NCI-H2107 (cell line): Measurements from ENCODE around the gene ADAMTSL1.

Experiments used
- DNase-seq: peaks from one replicate; lab custom pipeline; 2025; lab: John Stamatoyannopoulos, UW

The ADAMTSL1 gene, protein sequence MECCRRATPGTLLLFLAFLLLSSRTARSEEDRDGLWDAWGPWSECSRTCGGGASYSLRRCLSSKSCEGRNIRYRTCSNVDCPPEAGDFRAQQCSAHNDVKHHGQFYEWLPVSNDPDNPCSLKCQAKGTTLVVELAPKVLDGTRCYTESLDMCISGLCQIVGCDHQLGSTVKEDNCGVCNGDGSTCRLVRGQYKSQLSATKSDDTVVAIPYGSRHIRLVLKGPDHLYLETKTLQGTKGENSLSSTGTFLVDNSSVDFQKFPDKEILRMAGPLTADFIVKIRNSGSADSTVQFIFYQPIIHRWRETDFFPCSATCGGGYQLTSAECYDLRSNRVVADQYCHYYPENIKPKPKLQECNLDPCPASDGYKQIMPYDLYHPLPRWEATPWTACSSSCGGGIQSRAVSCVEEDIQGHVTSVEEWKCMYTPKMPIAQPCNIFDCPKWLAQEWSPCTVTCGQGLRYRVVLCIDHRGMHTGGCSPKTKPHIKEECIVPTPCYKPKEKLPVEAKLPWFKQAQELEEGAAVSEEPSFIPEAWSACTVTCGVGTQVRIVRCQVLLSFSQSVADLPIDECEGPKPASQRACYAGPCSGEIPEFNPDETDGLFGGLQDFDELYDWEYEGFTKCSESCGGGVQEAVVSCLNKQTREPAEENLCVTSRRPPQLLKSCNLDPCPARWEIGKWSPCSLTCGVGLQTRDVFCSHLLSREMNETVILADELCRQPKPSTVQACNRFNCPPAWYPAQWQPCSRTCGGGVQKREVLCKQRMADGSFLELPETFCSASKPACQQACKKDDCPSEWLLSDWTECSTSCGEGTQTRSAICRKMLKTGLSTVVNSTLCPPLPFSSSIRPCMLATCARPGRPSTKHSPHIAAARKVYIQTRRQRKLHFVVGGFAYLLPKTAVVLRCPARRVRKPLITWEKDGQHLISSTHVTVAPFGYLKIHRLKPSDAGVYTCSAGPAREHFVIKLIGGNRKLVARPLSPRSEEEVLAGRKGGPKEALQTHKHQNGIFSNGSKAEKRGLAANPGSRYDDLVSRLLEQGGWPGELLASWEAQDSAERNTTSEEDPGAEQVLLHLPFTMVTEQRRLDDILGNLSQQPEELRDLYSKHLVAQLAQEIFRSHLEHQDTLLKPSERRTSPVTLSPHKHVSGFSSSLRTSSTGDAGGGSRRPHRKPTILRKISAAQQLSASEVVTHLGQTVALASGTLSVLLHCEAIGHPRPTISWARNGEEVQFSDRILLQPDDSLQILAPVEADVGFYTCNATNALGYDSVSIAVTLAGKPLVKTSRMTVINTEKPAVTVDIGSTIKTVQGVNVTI (N-terminal part only)

DNA sequence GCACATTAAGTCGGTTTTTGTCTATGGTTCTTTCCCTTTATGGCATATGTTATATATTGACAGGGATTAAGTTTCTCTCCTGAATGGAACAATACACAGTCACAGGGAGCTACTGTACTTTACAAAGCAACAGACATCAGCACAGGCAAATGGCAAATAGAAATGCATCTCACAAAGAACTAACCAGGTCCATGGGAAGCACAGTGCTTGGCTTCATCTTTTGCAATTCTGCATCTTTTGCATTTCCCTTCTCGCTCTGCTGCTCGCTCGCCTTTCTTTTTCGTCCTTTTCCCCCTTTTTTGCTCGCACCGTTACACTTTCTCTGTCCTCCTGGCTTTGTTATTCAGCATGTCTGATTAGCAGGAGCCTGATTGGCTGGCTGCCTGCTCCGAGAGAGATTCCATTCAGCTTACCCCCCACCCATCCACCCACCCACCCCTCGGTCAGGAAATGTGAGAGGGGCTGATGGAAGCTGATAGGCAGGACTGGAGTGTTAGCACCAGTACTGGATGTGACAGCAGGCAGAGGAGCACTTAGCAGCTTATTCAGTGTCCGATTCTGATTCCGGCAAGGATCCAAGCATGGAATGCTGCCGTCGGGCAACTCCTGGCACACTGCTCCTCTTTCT is at the start of gene ADAMTSL1:
Gene ADAMTSL1 (plus strand): TSS at position 502 of the 628 bp plus-strand sequence. CDS start 80 bp downstream, at position 582.
- DNase-seq, result peak; percentile 16

DNA sequence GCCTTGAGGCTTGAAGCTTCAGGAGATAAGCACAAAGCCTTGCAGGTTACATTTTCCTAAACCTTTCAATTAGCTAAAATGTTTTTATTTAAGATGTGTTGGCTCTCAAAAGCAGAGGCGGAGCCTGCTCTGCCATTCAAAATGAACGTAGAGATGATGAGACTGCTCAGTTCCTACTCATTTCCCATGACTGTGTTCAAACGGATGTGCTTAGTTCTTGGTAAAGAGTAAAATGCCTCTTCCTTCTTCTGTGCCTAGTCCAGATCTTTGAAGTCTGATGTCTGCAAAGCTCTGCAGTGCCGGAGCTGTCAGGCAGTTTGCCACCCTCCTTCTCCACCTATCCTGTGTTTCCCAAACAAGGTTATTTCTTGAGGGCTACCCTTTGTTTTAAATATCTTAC is 46.3 kb upstream of the ADAMTSL1 start:
- no peak for DNase-seq

DNA sequence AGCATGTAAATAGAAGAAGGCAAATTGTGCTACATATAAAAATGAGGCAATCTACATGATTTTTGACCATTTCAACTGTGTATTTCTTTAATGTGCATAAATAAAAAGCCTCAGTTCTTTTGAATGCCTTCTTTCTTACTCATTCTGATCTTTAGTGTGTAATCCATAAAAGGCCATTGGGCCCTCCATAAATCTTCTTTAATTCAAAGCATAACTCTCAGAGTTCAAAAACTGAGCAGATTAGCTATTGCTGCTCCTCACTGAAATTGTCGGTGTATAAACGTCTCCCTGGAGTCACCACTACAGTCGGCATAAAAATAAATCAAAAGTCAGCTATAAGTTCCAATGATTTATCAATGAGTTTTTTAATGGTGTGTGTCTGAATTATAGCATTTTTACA is 45.3 kb upstream of the ADAMTSL1 start:
- DNase-seq, result no peak

DNA sequence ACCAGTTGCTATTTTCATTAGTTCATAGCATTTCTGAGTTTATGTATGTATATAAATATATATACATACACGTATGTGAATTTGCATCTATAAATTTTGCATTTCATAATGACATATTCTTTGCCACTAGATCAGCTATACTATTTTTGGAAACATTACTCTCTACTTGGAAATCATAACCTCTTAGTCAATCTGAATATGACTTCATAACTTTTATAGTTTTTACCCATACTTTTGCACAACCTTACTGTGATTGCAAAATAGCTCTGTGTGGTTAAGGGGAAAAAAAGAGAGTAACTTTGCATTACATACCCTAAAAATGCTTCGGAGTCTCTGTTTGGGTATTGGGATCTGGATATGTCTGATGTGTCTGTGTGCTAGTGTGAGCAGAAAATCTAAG is 44.9 kb upstream of the ADAMTSL1 start:
- DNase-seq, result no peak

DNA sequence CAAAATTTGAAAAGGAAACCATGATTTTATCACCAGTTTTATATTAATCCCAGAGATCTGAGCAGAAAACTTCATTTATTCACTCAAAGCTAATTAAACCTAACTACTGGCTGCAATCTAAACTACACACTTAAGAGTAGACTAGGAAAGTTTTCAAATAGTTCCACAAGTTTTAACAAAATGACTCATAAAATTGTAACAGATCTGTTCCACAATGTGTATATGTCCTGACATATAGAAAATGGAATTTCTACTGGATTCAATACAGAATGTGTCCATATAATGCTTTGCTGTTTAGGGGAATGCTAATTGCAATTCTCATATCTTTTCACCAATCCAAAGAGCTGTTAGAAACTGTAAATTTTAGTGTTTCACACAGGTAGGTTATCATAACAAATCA is 40.3 kb upstream of the ADAMTSL1 start:
- DNase-seq, result no peak

DNA sequence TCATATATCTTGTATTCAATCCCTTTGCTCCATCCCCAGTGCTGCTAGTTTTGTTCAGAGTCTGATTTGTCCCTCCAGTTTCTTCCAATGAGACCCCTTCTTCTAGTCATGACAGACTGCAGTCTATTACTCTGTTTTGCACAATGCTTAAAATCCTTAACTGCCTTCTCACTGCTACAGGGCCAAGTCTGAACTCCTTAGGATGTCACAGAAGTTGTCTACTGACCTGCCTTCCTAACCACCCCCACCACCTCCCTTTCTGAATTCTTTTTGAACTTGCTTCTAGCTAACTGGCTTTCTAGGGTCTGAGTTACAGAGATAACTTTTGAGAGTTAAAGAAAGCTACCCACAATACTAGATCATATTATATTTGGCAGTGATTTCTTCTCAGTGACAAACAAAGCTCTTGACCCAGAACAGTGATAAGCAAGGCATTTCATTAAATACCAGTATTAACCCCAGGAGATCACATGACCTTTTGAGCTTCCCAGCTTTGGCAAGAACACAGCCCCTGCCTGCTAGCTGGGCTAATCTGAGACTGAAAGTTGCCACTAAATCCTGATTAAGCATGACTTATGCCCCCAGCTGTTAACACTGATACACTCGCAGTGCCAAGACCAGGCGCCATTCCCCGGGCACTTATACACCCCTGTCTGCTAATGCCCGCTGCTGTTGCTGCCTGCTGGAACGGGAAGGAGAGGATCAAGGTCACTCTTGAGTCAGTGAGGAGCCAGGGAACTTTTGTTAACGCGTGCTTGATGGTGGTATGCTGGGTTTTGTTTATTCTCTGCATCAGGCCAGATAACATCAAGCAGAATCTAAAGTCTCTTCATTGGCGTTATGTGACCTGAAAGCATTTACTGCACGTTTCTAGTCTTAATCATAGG is 36.4 kb upstream of the ADAMTSL1 start:
- DNase-seq, result no peak

DNA sequence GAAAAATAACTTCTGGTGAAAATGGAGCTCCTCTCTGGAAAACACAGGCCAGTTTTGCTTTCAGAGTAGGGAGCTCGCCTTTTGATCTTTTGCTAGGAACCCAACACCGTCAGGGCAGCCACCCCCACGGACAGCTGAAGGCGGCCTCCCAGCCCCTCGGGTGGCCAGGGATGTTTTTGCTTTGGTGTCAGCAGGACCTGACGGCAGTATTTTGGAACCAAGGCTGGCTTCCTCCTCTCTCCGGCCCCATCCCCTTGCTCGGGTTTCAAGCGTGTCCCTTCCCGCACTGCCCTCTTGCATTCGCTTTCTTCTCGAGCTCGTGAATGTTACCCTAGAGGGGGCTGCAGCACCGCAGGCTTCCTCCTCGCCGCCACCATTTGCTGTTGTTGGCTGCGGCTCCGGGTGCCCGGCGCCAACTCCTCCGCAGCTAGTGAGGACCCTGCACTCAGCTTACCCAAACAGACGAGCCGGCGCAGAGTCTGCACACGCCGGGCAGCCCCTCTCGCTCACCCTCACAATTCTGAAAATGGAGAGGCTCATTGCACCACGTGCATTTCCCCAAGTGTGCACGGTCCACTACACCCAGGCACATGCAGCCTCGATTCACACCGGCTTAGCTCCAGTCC is 35.5 kb upstream of the ADAMTSL1 start:
- no peak for DNase-seq

DNA sequence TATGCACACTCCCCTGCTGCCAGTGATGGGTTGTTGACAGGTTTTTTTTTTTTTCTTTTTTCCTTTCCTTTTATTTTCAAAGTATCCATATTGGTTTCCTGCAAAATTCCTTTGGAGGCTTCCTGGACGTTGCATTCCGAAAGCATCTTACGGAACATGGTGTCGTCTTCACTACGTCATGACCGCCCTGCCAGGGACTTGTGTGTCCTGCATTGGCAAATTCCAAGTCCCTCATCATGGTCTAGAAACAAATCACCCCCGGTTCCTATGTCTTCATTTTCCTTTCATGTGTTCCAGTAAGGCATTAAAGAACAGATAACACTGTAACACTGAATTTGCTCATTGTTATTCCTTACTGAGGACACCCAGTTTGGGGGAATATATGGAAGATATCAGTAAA is 35.0 kb upstream of the ADAMTSL1 start:
- DNase-seq, result no peak

DNA sequence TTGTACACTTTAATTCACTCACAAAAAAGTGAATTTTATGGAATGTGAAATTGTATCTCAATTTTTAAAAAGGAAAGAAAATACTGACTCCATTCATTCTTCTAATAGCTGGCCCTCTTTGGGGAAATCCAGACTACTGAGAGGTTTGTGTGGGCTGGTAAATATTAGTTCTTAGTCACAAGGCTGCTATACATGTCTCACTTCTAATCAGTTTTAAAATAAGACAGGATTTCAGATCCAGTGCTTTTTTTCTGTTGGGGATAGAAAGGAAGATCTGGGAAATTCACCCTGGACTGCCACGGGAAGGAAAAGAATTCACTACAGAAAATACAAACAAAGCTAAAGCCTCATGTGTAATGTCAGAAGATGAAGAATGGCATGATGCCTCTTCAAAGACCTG is 32.7 kb upstream of the ADAMTSL1 start:
- no peak for DNase-seq

DNA sequence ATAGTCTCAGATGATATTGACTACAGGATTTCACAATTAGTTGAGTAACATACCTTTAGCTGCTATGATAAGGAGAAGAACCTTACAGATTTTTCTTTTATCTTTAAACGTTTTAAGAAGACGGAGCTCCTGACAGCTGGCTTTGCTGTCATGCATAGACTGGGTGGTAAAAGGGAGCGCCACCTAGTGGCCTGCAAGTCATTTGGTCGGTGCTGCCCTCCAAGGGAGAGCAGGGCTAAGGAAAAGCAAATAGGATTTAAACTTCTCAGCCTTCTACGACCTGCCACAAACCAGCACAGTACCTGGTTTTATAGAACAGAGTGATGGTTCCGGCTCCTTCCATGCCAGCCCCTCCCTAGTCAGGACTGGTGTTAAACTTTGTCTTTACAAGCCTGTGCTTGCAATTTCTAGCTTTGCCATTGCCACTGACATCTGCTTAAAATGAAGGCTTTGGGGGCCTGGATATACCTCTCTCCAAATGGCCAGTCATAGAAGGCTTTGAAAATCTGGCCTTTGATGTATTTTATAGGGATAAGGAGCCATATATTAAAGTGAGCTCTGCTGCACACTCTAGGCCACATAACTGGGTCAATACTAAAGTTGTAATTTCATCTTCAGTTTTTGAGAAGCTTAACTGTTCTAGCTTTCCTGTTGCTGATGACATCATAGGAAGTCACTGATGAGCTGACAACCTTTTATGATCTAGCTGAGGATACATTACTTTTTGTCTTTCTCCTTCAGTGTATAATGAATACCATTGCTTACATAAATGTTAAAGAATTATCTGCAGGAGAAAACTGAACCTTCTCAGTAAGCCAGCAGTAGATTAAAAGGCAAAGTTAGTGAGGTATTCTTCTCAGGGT is 31.1 kb upstream of the ADAMTSL1 start:
- DNase-seq, result peak; percentile 48

DNA sequence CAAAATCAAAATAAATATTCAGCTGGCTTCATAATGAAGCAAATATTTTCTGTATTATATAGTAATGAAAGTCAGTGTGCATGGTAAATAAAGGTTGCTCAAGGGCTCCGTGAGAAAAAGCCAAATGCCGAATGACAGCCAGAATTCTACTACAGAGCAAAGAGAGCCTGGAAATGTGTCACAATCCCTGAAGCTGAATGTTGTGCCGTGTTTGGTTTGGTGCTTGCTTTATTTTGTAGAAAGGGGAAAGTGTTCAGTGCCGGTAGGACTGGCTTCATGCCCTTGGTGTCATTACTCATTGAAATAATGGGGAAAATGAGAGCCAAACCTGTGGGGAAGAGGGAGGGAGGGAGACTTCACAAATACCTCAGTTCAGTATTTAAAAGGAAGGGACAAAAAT is 26.8 kb upstream of the ADAMTSL1 start:
- no peak for DNase-seq

DNA sequence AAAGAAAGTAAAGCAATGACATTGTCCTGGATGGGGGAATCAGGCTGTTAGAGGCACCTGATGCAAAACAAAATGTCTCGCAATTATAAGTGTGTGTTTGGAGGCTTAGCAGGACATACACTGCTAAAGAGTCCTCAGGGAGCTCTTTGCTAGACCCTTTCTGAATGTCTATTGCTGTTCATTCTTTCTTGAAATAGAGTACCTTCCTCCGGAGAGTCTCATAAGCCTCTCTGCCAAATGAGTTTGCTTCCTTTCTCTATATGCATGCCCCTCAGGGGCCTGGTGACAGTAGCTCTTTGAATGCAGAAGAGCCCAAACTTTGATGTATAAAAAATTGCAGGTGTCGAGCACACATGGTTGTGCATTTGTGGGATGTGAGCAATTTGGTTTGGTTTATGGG is 26.4 kb upstream of the ADAMTSL1 start:
- DNase-seq, result no peak

DNA sequence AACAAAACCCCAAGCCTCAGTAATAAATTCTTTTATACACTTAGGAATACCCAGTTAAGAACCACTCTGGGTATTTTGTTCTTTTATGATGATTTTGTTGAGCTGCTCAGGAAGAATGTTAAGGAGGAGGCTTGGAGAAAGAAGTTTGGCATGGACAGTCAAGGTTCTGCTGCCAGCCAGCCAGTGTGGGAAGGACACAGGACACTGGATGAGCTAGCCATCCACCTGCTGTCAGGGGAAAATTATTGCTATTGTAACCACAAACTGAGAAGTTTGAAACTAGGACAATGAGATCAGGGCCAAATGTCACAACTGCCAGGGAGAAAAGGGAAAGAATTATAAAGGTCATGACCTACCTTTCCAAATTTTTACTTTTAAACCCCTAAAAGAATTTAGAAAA is 25.9 kb upstream of the ADAMTSL1 start:
- DNase-seq, result no peak

DNA sequence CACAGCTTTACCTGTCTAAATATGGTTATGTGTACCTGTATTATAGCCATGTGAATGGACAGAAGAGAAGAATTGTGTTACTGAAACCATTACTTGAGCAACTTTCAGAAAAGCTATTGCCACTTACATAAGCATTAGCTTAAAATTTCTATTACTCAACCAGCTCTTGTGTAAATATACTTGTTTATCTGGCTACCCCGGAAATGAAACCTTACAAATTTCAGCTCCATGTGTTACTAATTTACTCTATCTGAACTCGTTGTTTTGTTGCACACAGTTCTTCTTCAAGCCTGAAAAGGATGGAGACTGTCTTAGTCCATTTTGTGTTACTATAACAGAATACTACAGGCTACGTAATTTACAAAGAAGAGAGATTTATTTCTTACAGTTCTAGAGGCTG is 22.5 kb upstream of the ADAMTSL1 start:
- no peak for DNase-seq

DNA sequence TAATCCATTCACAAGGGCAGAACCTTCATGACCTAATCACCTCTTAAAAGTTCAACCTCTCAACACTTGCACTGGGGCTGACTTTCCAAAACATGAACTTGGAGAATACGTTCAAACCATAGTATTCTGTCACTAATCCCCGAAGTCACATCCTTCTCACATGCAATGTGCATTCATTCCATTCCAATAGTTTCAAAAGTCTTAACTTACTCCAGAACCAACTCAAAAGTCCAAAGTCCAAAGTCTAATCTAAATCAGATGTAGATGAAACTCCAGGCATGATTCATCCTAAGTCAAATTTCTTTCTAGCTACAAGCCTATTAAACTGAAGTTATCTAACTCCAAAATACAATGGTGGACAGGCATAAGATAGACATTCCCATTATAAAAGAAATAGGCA is 21.7 kb upstream of the ADAMTSL1 start:
- no peak for DNase-seq

DNA sequence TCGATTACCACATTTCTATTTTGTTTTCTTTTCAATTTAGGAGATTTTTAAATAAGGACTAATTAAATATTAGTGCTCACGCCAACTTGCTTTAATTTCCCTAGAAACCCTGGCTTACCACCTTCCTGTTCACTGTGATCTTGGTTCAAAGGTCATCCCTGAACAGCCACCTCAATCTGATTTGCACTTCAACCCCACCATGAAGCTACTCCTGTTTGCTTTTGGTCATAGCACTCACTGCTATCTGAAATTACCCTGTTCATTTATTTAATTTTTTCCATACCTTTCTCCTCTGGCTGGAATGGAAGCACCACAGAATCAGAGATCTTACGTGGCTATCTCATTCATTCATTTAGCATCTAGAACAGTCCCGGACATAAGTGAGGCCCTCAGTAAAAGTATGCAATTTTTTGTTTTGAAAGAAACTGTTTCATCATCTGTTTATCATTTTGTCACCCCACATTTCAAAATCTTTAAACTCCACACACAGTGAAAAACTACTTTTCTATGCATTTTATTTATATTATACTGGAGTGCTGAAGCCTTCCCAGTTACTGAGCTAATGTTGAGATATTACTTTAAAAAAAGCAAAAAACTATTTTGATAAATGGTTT is 17.2 kb upstream of the ADAMTSL1 start:
- no peak for DNase-seq

DNA sequence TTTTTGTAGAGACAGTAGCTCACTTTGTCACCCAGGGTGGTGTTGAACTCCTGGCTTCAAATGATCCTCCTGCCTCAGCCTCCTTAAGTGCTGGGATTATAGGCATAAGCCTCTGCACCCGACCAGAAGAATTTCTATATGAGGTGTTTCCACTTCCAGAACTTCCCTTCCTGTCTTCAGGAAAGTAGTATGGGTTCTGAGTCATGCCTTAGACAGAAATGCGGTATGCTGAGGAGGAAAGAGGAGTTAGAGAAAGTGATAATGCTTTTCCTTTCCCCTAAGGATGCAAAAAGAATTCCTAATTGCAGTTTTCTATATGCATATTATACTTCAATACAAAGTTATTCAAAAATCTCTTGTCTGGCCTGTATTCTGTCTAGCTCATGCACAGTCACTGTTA is 16.4 kb upstream of the ADAMTSL1 start:
- no peak for DNase-seq

DNA sequence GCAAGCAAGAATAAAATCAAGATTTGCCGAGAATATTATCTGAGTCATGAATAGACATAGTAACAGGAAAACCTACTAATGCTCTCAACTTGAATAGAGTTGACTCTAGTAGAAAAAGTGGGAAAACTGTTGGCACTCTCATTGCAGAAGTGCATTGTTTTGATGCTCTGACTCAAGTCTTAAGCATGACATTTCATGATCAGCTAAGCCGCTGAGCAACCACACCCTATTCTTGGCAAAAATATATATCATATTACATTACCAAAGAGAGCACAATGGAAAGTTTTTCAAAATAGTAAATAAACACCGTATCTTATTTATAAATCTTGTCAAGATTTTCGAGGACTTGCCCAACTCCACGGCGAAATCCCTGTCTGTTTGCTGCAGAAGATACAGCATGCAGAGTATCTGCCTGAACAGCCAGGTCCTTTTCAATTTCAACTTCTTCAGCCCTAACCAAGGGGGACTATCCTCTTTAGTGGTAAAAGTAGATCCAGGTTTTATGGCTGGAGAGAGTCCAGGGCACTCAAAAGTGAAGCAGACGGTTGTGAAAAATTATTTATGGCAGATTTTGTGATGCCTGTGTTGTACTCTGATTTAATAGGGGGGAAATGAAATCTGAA is 13.9 kb upstream of the ADAMTSL1 start:
- no peak for DNase-seq
